CD4-positive, alpha-beta T cell treated with Interleukin-6 for 4 hours (primary cell): Measurements from ENCODE around the gene EGFR.

Experiments
- DNase-seq: peaks from one replicate; pipeline ENCODE4 v3.0.0-alpha.2; 2020; ENCODE audit warnings: mixed read lengths

EGFR gene

DNA sequence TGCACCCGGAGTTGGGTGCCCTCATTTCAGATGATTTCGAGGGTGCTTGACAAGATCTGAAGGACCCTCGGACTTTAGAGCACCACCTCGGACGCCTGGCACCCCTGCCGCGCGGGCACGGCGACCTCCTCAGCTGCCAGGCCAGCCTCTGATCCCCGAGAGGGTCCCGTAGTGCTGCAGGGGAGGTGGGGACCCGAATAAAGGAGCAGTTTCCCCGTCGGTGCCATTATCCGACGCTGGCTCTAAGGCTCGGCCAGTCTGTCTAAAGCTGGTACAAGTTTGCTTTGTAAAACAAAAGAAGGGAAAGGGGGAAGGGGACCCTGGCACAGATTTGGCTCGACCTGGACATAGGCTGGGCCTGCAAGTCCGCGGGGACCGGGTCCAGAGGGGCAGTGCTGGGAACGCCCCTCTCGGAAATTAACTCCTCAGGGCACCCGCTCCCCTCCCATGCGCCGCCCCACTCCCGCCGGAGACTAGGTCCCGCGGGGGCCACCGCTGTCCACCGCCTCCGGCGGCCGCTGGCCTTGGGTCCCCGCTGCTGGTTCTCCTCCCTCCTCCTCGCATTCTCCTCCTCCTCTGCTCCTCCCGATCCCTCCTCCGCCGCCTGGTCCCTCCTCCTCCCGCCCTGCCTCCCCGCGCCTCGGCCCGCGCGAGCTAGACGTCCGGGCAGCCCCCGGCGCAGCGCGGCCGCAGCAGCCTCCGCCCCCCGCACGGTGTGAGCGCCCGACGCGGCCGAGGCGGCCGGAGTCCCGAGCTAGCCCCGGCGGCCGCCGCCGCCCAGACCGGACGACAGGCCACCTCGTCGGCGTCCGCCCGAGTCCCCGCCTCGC, at the start of gene EGFR:
EGFR (plus strand) TSS at position 657 of the 830 bp plus-strand sequence. CDS start 261 bp downstream, outside the sequence.
- DNase-seq = no peak

DNA sequence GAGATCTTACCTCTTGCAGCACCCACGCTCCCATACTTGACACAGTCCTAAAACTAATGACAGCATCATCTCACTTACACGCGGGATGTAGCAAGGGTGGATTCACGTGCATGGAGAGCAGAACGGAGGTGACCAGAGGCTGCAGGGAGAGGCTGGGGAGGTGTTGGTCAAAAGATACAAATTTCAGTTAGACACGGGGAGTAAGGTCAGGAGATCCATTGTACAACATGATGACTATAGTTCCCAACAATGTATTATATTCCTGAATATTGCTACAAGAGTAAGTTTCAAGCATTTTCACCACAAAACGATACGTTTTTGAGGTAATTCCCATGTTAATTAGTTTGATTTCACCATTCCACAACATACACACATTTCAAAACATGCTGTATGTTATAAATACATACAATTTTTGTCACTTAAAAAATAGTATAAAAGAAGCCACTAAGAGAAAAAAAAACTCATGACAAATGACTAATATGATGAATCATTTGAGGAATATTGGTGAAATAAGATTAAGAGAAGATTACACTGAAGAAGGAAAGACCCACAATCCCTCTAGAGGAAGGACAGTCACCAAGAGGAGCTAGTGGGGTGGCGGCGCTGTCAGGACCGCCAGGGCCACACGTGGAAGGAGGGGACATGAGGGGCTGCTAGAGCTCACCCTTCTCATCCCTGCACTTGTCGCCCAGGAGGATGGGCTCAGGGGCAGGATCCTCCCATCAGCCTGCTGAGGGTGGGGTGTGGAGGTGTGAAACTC, 49.4 kb upstream of the EGFR start:
- DNase-seq = no peak

DNA sequence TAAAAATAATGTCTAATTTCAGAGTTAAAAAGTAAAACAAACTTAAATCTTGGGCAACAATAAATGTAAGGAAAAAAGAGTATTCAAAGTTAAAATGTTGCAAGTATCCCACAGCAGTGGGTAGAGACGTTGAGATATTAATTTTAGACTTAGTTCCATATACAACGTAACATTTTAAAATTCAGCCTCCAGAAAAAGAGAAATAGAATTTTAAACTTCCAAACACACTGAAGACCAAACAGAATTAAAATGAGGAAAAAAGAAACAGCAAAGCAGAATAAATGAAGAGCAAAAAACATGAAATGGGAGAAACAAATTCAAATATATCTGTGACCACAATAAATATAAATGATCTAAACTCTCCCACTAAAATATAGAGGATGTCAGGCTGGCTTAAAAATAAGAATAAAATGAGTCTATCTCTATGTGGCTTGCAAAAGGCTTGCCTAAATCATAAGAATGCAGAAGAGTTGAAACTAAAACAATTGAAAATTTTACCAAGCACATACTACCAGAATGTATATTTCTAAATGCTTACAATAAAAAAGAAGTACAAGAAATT, 46.0 kb upstream of the EGFR start:
- no peak for DNase-seq

DNA sequence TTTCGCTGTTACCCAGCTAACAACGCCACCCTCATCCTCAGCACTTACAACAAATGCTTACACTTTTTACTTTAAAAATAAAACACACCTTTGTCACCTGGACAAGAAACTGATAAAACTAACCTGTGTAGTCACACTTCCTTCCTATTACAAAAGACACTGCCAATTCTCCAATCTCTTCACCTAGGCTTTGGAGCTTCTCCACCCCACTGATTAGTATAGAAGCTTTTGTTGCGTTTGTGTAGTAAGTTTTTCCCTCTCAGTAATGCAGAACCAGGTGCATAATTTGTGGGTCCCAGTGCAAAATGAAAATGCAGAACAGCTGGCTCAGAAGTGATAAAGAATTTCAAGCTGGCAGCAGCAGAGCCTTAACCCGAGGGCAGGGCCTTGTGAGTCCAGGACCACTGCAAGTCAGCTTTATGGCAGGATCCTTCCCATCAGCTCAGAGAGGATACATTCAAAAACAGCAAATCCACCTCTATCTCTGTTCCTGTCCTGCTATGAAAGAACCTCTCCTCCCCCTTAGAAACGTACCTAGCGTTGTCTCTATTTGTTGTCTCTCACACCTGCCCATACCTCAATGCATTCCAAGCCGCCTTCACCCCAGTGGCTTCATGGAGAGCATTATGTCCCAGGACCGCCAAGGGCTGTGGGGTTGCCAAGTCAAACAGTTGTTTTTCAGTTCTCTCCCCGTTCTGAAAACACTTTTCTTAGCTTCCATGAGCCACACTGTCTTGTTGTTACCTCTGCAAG, 40.3 kb upstream of the EGFR start:
- DNase-seq = no peak

DNA sequence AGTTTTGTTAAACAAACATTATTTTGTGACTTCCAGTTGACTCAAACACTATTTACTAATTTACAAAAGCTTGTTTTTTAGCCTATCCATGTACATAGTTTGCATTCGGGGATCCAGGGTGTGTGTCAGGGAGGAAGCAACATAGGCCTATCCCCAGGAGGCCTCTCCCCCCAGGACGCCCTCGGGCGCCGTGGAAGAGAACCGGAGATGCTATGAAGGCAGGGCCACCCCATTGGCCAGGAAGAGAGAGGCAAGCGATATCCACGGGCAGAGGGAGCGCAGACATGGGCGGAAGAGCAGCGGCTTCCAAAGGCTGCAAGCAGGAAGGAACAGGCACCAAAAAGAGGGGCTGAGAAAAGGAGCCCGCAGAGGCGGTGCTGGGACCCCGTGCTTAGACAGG, 38.3 kb upstream of the EGFR start:
- no peak for DNase-seq

DNA sequence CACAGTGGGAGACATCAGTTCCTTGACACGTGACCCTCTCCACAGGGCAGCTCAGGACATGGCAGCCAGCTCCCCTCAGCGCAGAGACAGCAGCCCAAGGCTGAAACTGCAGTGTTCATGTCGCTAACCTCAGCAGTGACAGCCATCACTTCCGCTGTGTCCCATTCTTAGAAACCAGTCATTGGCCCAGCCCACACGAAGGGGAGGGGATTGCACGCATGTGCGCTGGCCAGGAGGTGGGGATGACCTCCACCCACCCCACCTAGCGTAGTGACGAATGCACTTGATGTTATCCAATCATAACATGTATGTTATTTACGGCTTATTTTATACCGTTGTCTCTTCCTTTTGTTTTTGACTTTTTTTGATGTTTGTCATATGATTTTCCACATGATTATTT, 36.9 kb upstream of the EGFR start:
- no peak for DNase-seq

DNA sequence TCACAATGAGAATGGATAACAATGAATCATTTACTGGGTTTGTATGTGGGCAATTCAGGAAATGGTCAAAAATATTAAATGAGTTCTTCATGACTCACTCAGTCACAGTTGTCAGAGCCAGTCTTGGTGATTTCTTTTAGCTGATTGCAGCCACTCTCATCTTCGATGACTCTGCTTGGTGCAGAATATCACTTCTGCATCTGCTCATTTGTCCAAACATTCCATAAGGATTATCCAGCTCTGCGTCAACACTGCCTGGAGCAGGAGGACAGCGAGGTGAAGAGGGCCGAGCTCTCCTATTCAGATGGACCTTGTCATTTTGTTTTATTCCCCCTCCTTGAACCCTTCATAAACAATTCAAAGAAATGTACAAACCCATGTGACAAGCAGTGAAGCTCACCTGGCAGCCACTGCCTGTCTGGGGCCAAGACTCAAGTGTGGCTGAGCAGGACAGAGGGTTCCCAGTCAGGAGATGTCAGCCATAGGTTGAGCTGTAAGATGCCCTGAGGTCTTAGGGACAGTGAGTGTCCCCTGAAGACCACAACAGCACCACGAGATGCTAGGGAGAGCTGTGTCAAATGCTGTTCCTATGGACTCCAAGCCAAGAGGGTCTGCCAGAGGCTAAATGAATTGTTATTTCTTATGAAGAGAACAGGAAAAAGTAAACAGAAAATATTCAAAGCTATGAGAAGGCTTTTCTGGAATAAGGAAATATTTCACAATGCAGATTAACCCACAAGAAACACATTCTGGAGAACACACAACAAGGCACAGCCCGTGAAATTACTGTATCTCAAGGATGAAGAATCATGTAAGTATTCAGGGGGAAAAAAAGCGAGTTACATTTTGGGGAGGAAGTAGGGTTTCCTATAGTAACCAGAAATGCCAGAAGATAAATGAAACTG, 33.1 kb upstream of the EGFR start:
- DNase-seq = no peak

DNA sequence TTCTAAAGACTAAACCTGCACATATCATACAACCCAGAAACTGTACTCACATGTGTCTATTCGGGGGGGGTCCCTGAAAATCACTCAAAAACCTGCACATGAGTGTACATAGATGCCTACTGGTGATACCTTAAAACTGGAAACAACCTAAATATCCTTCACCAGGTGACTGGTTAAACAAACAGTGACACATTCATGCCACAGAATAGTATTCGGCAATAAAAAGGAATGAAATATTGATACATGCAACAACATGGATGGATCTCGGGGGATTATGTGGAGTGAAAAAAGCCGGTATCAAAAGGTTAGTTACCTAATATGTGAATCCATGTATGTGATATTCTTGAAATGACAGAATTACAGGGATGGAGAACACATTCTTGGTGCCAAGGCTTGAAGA, 32.1 kb upstream of the EGFR start:
- no peak for DNase-seq

DNA sequence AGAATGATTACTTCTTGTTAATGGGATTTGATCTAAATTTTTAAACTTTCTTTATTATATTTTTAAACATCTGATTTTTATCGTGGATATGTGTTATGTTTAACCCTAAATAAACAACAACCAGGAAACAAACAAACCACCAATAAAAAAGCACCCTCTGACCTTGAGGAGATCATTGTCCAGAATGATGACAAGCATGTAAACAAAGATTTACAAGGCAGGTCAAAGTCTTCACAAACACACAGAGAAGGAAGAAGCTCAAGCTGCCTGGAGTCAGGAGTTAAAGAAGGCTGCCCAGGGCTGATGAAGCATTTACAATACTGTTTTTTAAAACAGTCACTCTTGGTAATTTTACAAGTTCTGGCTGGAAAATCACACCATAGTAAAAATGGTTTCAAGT, 31.0 kb upstream of the EGFR start:
- no peak for DNase-seq

DNA sequence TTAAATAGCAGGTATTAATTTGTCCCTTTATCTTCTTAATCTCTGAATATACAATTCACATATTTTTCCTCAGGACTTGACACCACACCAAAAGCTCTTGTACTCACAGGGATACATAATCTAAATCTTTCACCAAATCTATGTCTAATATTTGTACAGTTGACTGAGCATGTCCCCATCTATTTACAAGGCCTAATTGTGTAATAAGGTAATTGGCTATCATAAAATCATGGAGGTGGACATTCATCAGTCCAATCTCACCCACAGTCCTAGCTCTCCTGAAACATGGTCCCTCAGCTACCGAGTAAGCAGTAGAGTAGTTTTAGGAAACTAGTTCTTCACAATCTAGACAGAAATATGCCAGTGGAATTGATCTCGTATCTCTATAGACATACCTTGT, 30.3 kb upstream of the EGFR start:
- no peak for DNase-seq

DNA sequence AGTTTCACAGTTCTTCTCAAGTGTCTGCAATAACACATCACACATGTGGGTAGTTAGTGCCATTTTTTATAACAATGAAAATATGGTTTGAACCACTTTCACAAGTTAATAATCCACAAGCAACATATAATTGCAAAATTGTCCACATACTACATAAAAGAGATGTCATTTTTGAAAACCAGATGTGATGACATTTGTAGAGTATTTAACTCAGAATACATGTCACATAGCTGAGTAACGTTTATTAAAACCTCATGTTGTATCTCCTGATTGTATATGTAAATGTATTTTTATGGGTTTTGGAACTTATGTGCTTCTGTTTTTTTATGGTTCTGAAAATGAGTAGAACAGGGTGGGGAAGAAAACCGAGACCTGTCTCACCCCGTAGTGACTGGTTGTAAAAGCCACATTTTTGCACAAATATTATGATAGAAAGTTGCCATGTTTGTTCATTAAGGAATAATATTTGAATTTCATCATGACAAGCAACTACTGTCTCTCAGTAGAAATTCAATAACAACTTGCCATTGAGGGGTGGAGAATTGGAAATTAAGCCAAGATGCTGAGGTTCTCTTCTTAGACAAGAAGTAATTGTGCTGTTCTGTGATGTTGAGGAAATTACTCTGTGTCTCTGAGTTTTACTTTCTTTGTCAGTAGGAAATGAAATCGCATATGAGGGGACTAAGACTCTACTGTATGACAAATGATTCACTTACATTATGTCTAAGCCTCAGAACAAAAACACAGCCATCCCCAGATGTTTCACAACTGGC, 29.2 kb upstream of the EGFR start:
- no peak for DNase-seq

DNA sequence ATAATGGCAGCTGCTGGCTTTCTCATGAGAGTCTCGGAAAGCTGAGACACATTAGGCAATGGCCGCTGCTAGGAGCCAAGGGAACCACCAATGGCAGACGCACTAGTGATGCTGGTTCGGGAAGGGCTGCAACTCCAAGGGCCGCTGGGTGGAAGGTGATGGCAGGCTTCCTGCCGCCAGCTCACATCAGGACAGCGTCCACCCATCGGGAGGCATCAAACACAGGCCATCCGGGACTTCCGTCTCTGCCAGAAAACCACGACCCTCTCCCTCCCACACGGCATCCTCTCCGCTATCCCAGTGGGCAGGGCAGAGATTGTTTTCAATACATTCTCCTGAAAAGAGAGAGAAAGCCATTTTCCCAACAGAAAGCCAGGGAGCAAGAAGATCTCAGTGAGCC, 27.5 kb upstream of the EGFR start:
- DNase-seq = no peak

DNA sequence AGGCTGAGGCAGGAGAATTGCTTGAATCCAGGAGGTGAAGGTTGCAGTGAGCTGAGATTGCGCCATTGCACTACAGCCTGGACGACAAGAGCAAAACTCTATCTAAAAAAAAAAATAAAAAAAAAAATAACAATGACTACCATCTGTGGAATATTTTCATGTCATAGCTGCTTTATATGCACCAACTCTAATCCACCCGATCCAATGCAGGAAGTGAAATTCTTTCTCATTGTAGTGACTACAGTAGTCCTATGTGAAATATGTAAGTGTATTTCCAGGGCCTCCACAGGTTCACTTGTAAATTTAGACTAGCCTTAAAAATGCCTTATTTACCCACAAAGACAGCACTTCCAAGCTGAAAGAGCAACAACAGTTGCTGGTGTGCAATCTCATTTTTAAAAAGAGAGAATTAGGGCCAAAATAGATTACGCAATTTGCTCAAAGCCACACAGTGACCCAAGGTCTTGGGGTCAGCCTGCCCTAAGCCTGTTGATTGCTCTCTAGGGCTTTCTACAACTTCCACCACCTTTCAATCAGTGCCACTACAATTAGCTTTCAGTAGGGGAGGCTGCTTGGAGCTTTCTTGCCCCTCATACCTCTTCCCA, 25.8 kb upstream of the EGFR start:
- no peak for DNase-seq

DNA sequence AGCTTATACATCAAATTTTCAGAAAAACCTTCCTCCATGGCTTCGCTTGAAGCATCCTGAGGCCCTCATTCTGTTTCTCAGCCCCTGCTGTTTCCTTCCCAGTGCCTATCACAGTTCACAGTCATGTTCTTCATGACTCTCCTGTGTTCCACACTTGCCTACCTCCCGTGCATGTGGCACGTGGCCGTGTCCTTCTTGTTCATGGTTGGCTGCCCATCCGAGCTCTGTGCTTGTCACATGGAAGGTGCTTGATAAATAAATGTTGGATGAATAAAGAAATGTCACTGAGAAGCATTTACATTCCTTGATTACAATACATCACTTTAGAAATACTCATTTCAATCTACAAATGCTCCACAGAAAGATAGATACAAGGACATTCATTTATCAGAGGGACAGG, 23.7 kb upstream of the EGFR start:
- no peak for DNase-seq

DNA sequence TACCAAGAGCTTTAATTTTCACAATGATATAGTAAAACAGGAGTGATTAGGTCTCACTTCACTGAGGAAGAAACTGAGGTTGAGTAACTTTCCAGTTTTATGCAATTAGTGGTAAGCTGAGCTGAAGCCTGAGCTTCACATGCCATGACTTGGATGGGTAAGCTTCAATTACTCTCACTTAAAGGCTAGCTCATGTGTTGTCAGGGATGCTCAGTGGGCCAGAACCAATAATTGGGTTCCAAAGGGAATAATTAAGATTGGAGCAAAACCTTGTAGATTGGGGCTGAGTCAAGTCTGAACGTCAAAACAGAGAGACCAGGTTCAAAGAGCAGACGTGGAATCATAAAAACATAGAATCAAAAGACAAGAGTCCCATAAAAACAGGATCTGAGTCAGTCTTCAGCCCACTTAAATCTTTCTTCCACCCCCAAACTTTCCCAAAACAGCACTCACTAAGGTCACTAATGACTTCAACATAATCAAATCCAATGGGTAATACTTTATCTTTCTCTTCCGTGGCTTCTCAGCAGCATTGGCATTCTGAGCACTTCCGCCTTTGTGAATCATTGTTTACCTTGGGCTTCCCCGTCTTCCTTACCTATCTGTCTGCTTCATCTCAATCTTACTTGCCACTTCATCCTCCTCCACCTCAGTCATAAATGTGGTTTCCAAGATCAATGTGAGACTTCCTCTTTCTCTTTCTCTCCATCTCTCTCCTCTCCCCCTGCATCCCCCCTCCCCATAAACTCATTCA, 23.0 kb upstream of the EGFR start:
- no peak for DNase-seq

DNA sequence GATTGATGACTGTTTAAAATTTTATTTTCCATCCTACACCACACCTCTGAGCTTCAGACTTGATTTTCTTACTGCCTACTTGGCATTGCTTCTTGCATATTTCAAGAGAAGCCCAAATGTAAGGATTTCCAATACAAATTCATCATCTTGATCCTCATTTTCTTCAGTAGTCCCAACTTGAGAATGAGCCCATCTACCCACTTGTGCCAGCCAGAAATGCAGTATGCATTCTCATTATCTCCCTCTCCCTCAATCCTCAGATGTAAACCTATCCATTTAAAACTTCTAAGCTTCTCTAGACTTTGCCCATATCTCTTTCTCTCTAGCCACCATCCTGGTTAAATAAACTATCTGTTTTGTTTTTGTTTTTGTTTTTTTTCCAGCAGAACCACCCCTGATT, 22.4 kb upstream of the EGFR start:
- no peak for DNase-seq

DNA sequence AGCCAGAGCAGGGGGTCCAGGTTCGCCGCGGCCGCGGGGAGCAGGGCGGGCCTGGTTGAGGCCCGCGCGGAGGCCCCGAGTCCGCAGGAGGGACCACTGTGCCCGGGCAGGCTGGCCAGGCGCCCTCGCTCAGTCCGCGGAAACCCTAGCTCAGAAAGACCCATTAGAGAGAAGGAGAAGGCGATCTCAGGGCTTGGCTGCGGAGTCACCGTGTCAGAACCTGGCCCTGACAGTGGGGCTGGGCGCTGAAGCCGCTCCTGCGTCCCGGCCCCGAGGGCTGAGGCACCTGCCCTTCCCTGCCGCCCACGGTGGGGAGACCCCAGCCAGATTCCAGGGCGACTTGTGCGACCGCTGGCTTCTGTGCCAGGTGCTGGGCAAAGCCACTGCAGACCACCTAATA, 14.2 kb upstream of the EGFR start:
- no peak for DNase-seq

DNA sequence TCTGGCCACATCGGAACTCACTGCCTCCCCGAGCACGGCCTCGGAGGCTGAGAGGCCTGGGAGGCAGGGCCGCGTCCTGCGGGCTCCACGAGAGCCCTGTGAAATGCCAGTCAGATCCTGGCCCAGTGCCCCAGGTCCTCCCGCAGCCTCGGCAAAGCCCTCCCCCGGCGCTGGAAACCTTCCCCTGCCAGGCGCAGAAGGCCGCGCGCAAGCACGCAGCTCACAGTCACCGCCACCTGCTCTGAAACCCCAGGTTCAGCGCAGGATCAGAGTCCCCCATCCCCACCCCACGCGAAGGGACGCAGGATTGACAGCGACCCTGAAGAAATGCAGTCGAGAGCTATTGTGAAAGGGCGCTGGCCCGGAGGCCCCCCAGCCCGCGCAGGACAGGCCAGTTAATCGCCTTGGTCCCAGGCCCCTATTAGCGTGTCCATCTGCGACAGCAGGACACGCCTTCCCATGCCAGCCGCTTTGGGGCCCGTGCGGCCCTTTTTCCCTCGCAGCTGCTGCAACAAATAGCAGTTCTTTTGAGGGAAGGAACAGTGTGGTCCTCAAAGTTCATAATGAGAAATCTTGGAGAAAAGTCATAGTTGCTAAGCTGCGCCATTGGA, 13.5 kb upstream of the EGFR start:
- DNase-seq = no peak

DNA sequence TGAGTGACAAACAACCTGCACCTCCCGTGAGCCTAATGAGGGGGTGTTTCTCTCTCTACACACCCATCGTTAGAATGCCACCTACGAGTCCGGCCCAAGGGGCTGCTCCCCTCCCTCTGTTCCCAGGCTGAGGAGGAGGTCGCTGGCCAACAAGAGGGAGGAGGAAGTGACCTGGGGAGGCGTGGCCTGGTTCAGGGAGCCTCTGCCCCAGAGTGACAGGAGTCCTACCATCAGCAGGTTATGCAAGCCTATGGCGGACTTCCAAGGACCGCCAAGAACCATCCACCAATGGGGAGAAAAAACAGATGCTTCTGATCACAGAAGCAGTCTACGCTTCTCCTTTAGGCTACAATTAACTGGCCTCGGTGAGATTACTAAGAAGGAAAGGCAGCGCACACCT, 12.3 kb upstream of the EGFR start:
- DNase-seq = no peak

DNA sequence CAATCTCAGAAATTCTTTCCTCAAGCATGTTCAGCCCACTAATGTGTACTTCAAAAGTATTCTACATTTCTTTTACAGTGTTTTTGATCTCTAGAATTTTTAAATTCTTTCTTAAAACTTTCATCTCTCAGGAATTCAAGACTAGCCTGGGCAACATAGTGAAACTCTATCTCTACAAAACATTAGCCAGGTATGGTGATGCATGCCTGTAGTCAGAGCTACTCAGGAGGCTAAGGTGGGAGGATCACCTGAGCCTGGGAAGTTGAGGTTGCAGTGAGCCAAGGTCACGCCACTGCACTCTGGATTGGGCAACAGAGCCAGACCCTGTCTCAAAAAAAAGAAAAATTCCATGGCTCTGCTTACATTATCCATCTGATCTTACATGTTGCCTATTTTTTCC, 5.0 kb upstream of the EGFR start:
- DNase-seq = no peak
